ENCODE data around the gene MAP6D1.

MAP6D1 gene

GRCh38 chr3:183817639-183818038 is 7.7 kb downstream of the MAP6D1 start:
- no peak overlapping the region for H3K4me3 ChIP-seq (ENCODE audit: low read depth, low read length)
- TF ChIP-seq, protein P1, sequence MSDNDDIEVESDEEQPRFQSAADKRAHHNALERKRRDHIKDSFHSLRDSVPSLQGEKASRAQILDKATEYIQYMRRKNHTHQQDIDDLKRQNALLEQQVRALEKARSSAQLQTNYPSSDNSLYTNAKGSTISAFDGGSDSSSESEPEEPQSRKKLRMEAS (IDR thresholded peaks at IDR 0.05; ENCODE audit: low read depth, low read length) = no peak
- no peak for TF ChIP-seq POLR2A (IDR thresholded peaks at IDR 0.05; ENCODE audit: extremely low read depth, insufficient read length)
- TF ChIP-seq MYC (IDR thresholded peaks at IDR 0.05; ENCODE audit: low read depth, low read length) = no peak
- TF ChIP-seq, protein P2, sequence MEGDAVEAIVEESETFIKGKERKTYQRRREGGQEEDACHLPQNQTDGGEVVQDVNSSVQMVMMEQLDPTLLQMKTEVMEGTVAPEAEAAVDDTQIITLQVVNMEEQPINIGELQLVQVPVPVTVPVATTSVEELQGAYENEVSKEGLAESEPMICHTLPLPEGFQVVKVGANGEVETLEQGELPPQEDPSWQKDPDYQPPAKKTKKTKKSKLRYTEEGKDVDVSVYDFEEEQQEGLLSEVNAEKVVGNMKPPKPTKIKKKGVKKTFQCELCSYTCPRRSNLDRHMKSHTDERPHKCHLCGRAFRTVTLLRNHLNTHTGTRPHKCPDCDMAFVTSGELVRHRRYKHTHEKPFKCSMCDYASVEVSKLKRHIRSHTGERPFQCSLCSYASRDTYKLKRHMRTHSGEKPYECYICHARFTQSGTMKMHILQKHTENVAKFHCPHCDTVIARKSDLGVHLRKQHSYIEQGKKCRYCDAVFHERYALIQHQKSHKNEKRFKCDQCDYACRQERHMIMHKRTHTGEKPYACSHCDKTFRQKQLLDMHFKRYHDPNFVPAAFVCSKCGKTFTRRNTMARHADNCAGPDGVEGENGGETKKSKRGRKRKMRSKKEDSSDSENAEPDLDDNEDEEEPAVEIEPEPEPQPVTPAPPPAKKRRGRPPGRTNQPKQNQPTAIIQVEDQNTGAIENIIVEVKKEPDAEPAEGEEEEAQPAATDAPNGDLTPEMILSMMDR (IDR thresholded peaks at IDR 0.05; ENCODE audit: low read depth, low read length) = no peak
- DNase-seq (ENCODE audit: low read depth) = no peak

DNA sequence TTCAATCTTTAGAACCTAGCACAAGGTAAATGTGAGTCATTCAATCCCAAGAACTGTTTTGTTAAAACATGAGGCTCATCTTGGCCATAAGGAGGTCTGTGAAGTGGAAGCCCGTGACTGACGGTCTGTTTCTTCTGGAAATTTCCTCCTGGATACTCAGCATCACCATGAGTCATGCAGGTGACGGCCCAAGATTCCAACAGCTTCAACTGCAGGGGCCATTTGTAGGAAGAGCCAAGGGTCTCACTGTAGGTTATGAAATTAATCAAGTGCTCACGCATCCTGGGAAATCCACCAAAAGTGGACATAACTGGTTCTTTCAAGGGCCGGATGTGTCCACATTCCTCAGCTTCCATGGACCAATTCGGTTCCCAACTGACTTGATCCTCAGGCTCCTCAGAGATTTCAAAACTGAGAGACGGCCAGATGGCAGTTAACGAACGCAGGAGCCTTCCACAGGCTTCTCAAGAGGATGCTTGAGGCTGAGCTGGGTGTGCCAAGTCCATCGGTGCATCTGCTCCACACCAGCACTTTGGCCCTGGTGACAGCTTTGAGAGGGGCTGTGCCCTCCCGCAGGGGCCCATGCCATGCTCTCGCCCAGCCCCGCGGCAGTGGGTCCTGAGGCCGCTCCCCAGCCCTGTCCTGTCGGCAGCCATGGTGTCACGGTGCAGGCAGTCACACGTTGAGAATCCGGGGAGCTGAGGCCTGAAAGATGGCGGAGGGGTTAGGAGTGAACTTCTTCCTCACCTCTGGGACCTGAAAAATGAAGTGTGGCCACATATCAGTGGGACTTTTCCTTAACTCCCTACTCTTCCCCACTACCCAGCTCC is 8.5 kb downstream of the MAP6D1 start:
- no peak overlapping the region for H3K4me3 ChIP-seq (ENCODE audit: low read depth, low read length)
- DNase-seq (ENCODE audit: low read depth) = no peak
- TF ChIP-seq POLR2A (IDR thresholded peaks at IDR 0.05; ENCODE audit: extremely low read depth, insufficient read length) = no peak
- TF ChIP-seq, protein P2 (IDR thresholded peaks at IDR 0.05; ENCODE audit: low read depth, low read length) = no peak
- no peak for TF ChIP-seq MYC (IDR thresholded peaks at IDR 0.05; ENCODE audit: low read depth, low read length)
- TF ChIP-seq, protein P1 (IDR thresholded peaks at IDR 0.05; ENCODE audit: low read depth, low read length) = no peak

GRCh38 chr3:183815951-183816475 is 9.4 kb downstream of the MAP6D1 start:
- TF ChIP-seq, protein P1 (IDR thresholded peaks at IDR 0.05; ENCODE audit: low read depth, low read length) = no peak
- TF ChIP-seq, protein P2 (IDR thresholded peaks at IDR 0.05; ENCODE audit: low read depth, low read length) = no peak
- TF ChIP-seq MYC (IDR thresholded peaks at IDR 0.05; ENCODE audit: low read depth, low read length) = no peak
- TF ChIP-seq POLR2A (IDR thresholded peaks at IDR 0.05; ENCODE audit: extremely low read depth, insufficient read length) = no peak
- no peak overlapping the region for H3K4me3 ChIP-seq (ENCODE audit: low read depth, low read length)
- no peak for DNase-seq (ENCODE audit: low read depth)

DNA sequence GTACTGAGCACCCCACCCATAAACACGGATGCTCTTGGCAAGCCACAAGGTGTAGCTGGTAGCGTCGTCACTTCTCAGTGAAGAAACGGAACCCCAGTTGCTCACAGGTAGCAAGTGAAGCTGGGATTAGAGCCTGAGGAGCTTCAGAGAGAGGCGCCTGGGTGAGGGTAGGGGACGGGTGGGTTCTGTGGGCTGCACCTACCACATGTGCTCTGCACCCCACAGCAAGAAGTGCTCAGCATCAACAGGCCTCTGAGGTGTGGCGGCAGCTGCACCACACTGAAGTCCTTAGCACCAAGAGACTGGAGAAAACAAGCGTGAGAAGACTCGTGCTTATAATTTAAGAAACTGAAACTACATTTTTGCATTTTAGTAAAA is 9.8 kb downstream of the MAP6D1 start:
- TF ChIP-seq POLR2A (IDR thresholded peaks at IDR 0.05; ENCODE audit: extremely low read depth, insufficient read length) (no peak), MYC (IDR thresholded peaks at IDR 0.05; ENCODE audit: low read depth, low read length) (no peak)
- TF ChIP-seq, protein P1 (IDR thresholded peaks at IDR 0.05; ENCODE audit: low read depth, low read length) = no peak
- TF ChIP-seq, protein P2 (IDR thresholded peaks at IDR 0.05; ENCODE audit: low read depth, low read length) = no peak
- H3K4me3 ChIP-seq (ENCODE audit: low read depth, low read length) = no peak overlapping the region

DNA sequence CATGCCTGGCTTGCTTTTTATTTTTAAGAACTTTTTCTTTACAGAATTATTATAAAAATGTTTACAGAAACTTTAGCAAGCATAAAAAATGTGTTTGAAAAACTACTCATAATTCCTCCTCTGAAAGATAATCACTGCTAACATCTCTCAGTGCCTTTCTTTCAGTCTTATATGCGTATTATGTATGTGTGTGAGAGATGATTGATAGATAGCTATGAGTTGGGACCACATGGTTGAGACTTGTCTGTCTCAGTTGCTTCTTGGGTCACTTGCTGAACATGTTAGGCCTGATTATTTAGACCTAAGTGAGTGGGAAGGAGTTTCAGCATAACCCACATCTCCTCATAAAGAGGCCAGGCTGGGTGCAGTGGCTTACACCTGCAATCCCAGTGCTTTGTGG is 11.1 kb downstream of the MAP6D1 start:
- H3K4me3 ChIP-seq (ENCODE audit: low read depth, low read length) = no peak overlapping the region
- DNase-seq (ENCODE audit: low read depth) = no peak
- TF ChIP-seq, protein P1 (IDR thresholded peaks at IDR 0.05; ENCODE audit: low read depth, low read length) = no peak
- TF ChIP-seq MYC (IDR thresholded peaks at IDR 0.05; ENCODE audit: low read depth, low read length) = no peak
- TF ChIP-seq, protein P2 (IDR thresholded peaks at IDR 0.05; ENCODE audit: low read depth, low read length) = no peak
- TF ChIP-seq POLR2A (IDR thresholded peaks at IDR 0.05; ENCODE audit: extremely low read depth, insufficient read length) = no peak

More for the DNA sequence above, 9.8 kb downstream of the MAP6D1 start:
- DNase-seq (ENCODE audit: low read depth) = no peak

Measured in NB4 (cell line).